Measurements from ENCODE around the gene LDLRAP1. TPM values are rescaled to one million over a fixed set of nuclear protein-coding genes. Genes with fewer than 3 reads are reported as not detected.

The LDLRAP1 gene
- total and polyA plus RNA-seq, 2 of the 4 experiments (the other 2 are of a cell fraction), result 4.5 to 14.4 TPM

GRCh38 chr1:25554886-25555752 lies 11.7 kb downstream of the LDLRAP1 start:
- 0 out of 2 replicates have a peak overlapping the region, but pooled peaks have one; percentile 18 for H2AK5ac ChIP-seq (ENCODE audit: low read depth, low read length)
- H3K56ac ChIP-seq (ENCODE audit: extremely low read depth, insufficient read depth, low read length), result no peak overlapping the region
- peaks cover 16% of the 10 kb centered on the region; the same call in 1 of the 2 replicates for H3K36me3 ChIP-seq (ENCODE audit: control insufficient read depth, insufficient read depth, low read length)
- TF ChIP-seq ELK1 (IDR thresholded peaks at IDR 0.05; ENCODE audit: borderline replicate concordance, low read depth, low read length) (no peak), FOS (IDR thresholded peaks at IDR 0.05; ENCODE audit: low read depth, low read length) (no peak), NFE2L2 (IDR thresholded peaks at IDR 0.05; ENCODE audit: low read depth, low read length) (0 out of 2 replicates have a peak, but pooled peaks have one; percentile 34), MAFK (IDR thresholded peaks at IDR 0.05; ENCODE audit: low read depth, low read length) (no peak), RAD21 (IDR thresholded peaks at IDR 0.05; ENCODE audit: low read length) (no peak), RCOR1 (IDR thresholded peaks at IDR 0.05; ENCODE audit: insufficient replicate concordance, low read length) (peak; percentile 39)
- H3K79me1 ChIP-seq (ENCODE audit: low read depth in 1 of 2, low read length in 2 of 2), result peaks cover 7 to 55% of the 10 kb centered on the region in 2 experiments
- peaks cover 13% of the 10 kb centered on the region for H3K4me1 ChIP-seq (ENCODE audit: control insufficient read depth, insufficient read depth, low read length)
- intact Hi-C loops (cut with micrococcal nuclease) (no loop called here), dilution Hi-C loops (cut with HindIII; ENCODE audit: low sequenced_read_pairs, unreplicated experiment) (no loop called here), in situ Hi-C loops (cut with MboI; ENCODE audit: low sequenced_read_pairs) (no loop called here)
- no peaks in the 10 kb centered on the region for H3K9me3 ChIP-seq (ENCODE audit: control insufficient read depth, insufficient read depth, low read length)
- no peak overlapping the region for H3K27ac ChIP-seq (ENCODE audit: insufficient read depth, low read length)
- H3K4me2 ChIP-seq (ENCODE audit: low read depth, low read length), result no peak overlapping the region
- POLR2A ChIA-PET (ENCODE audit: unreplicated experiment), result no interaction called here
- H2AK9ac ChIP-seq (replicated peaks; ENCODE audit: low read depth, low read length, poor library complexity), result no peak overlapping the region
- peaks cover 26% of the 10 kb centered on the region; the same call in 1 of the 2 replicates for H4K20me1 ChIP-seq (ENCODE audit: insufficient read depth, low read length)
- ATAC-seq (ENCODE audit: low read depth) (peak; percentile 12; the same call in 1 of the 2 replicates), DNase-seq (peak; percentile 29)
- no peak overlapping the region for H3K9ac ChIP-seq (ENCODE audit: low read depth, low read length)
- BruUV-seq (replicated peaks), result no TSS peak
- H4K8ac ChIP-seq (ENCODE audit: low read depth in 2 of 2, low read length in 2 of 2), result no peak overlapping the region
- H3K14ac ChIP-seq (replicated peaks; ENCODE audit: low read depth, low read length), result no peak overlapping the region
- no peak overlapping the region for H3K4me3 ChIP-seq (ENCODE audit: insufficient read depth, low read depth, low read length)
- CTCF ChIA-PET, result interaction anchor here (2.4 kb wide), 1 partner anchor 18 kb away, joined by 5 read pairs; no protein-coding TSS in a partner anchor
- no peak overlapping the region for H4K91ac ChIP-seq (ENCODE audit: insufficient read depth, low read depth, low read length)
- H2BK120ac ChIP-seq (ENCODE audit: low read depth, low read length), result no peak overlapping the region
- no peak overlapping the region for H2BK20ac ChIP-seq (ENCODE audit: low read depth, low read length)
- 80% methylated on average over 1 of the region's 14 CpGs; no CpG with 5 or more reads in 1 of the 2 experiments for WGBS, 2 experiments (ENCODE audit: extremely low coverage in 2 of 2, insufficient read length in 1 of 2)
- peaks cover 18% of the 10 kb centered on the region for H3K9me1 ChIP-seq (ENCODE audit: insufficient read depth, low read length)
- no peak overlapping the region for H4K5ac ChIP-seq (ENCODE audit: low read depth, low read length)
- H3K27me3 ChIP-seq (ENCODE audit: control insufficient read depth, insufficient read depth, low read length), result no peaks in the 10 kb centered on the region
- no peak overlapping the region for H3K23ac ChIP-seq (ENCODE audit: low read depth, low read length)
- no peak overlapping the region for H3K18ac ChIP-seq (ENCODE audit: low read depth, low read length)
- no peak overlapping the region for H2AFZ ChIP-seq (replicated peaks; ENCODE audit: low read length, poor library complexity)
- peak overlapping the region; percentile 6; the same call in 1 of the 2 replicates for H3K4ac ChIP-seq (ENCODE audit: low read depth, low read length)
- no peak overlapping the region for H2BK5ac ChIP-seq (ENCODE audit: low read depth, low read length, poor library complexity, severe bottlenecking)
- no peak overlapping the region for H2BK15ac ChIP-seq (ENCODE audit: low read depth, low read length)
